Measurements from ENCODE around the gene NTF4. TPM values are rescaled to one million over a fixed set of nuclear protein-coding genes. Genes with fewer than 3 reads are reported as not detected.

The NTF4 gene
- total RNA-seq, 3 donors from 2014 or later: 3.9 to 6.4 TPM; not detected in 1

- Histone ChIP-seq H3K36me3 (no peaks in the 10 kb centered on the region), H3K9me3 (no peaks in the 10 kb centered on the region), H3K27ac (peak overlapping the region; percentile 66 to 69), H3K4me1 (peaks cover 0 to 4% of the 10 kb centered on the region in 2 donors), H3K4me3 (no peak overlapping the region), H3K27me3 (no peaks in the 10 kb centered on the region)
- no peak for DNase-seq (ENCODE audit: low spot score in 2 of 2)
- TF ChIP-seq POLR2A (IDR thresholded peaks at IDR 0.05) (no peak), POLR2AphosphoS5 (IDR thresholded peaks at IDR 0.05) (no peak)
- intact Hi-C loops (cut with DNase I; ENCODE audit: low total_unique reads): no loop called here
Observed at GRCh38 chr19:49098795-49099194, 34.2 kb upstream of the NTF4 start.

- intact Hi-C loops (cut with DNase I; ENCODE audit: low total_unique reads): no loop called here
- H3K4me3 ChIP-seq: no peak overlapping the region
- no peaks in the 10 kb centered on the region for H3K36me3 ChIP-seq
Observed at GRCh38 chr19:49097453-49098288, 33.1 kb upstream of the NTF4 start.

GRCh38 chr19:49094505-49095482 lies 30.2 kb upstream of the NTF4 start:
- no peak overlapping the region for H3K27ac ChIP-seq
- H3K4me1 ChIP-seq: peaks cover 0 to 4% of the 10 kb centered on the region in 2 donors
- no peak for TF ChIP-seq POLR2A (IDR thresholded peaks at IDR 0.05)
- no peak for TF ChIP-seq CTCF (IDR thresholded peaks at IDR 0.05)
- no peak for TF ChIP-seq POLR2AphosphoS5 (IDR thresholded peaks at IDR 0.05)
- no peak overlapping the region for H3K4me3 ChIP-seq
- DNase-seq (ENCODE audit: low spot score in 2 of 2): no peak
- no peaks in the 10 kb centered on the region for H3K27me3 ChIP-seq
- intact Hi-C loops (cut with DNase I; ENCODE audit: low total_unique reads): no loop called here
- H3K9me3 ChIP-seq: no peaks in the 10 kb centered on the region
- H3K36me3 ChIP-seq: no peaks in the 10 kb centered on the region

More at GRCh38 chr19:49097453-49098288, 33.1 kb upstream of the NTF4 start:
- DNase-seq (ENCODE audit: low spot score in 2 of 2): peak; percentile 78 to 87
- H3K4me1 ChIP-seq: peaks cover 0 to 4% of the 10 kb centered on the region in 2 donors
- H3K27me3 ChIP-seq: no peaks in the 10 kb centered on the region
- H3K9me3 ChIP-seq: no peaks in the 10 kb centered on the region
- peak overlapping the region; percentile 66 to 69 for H3K27ac ChIP-seq
- TF ChIP-seq POLR2AphosphoS5 (IDR thresholded peaks at IDR 0.05): no peak
- TF ChIP-seq POLR2A (IDR thresholded peaks at IDR 0.05): no peak
- peak; percentile 98 to 99 (median 99) for TF ChIP-seq CTCF (IDR thresholded peaks at IDR 0.05)

- TF ChIP-seq POLR2A (IDR thresholded peaks at IDR 0.05): no peak
- TF ChIP-seq CTCF (IDR thresholded peaks at IDR 0.05): no peak
- no peak for TF ChIP-seq POLR2AphosphoS5 (IDR thresholded peaks at IDR 0.05)
- DNase-seq (ENCODE audit: low spot score in 2 of 2): no peak
- no peak overlapping the region for H3K4me3 ChIP-seq
- H3K27me3 ChIP-seq: no peaks in the 10 kb centered on the region
- H3K36me3 ChIP-seq: no peaks in the 10 kb centered on the region
- intact Hi-C loops (cut with DNase I; ENCODE audit: low total_unique reads): no loop called here
- H3K9me3 ChIP-seq: no peaks in the 10 kb centered on the region
- H3K27ac ChIP-seq: no peak overlapping the region
- H3K4me1 ChIP-seq: peaks cover under 1 to 2% of the 10 kb centered on the region in 2 donors
Observed at GRCh38 chr19:49092686-49093085, 28.1 kb upstream of the NTF4 start.

- H3K4me3 ChIP-seq: no peak overlapping the region
- peaks cover 5 to 7% of the 10 kb centered on the region in 2 donors for H3K4me1 ChIP-seq
- H3K9me3 ChIP-seq: no peaks in the 10 kb centered on the region
- no peaks in the 10 kb centered on the region for H3K27me3 ChIP-seq
- intact Hi-C loops (cut with DNase I; ENCODE audit: low total_unique reads): no loop called here
- H3K27ac ChIP-seq: no peak overlapping the region
- TF ChIP-seq CTCF (IDR thresholded peaks at IDR 0.05): no peak
- TF ChIP-seq POLR2A (IDR thresholded peaks at IDR 0.05): no peak
- H3K36me3 ChIP-seq: no peaks in the 10 kb centered on the region
- no peak for DNase-seq (ENCODE audit: low spot score in 2 of 2)
Observed at GRCh38 chr19:49091391-49092038, 26.9 kb upstream of the NTF4 start.

All from breast epithelium (tissue), 4 donors.